Common myeloid progenitor, CD34-positive (primary cell): ENCODE data around the gene KRT36.

Source experiments
- CTCF ChIA-PET: fragments of 350-600 bp; sonication (Branson Sonifier 250); formaldehyde crosslinking; loops from one replicate; lab custom pipeline; 2021; ENCODE audit warnings: antibody characterized with exemption; lab: Charles Lee
- POLR2A ChIA-PET: fragments of 350-600 bp; sonication (Branson Sonifier 250); formaldehyde crosslinking; loops from one replicate; lab custom pipeline; 2021; ENCODE audit warnings: antibody characterized with exemption; lab: Charles Lee
- DNase-seq, 3 donors: peaks; one replicate each; pipeline versions ENCODE4 v3.0.0 to v3.0.0-alpha.2; 2013
- H3K27ac ChIP-seq, 2 experiments: 1 replicate in 1 of 2; 2 replicates in 1 of 2; pipeline ENCODE4 v1.7.0; 2013; ENCODE audit warnings: inconsistent platforms in 2 of 2, low read length in 2 of 2, mild to moderate bottlenecking in 2 of 2, low read depth in 1 of 2, moderate library complexity in 1 of 2; ENCODE audit not compliant: severe bottlenecking in 2 of 2, insufficient read depth in 1 of 2, poor library complexity in 1 of 2
- H3K27me3 ChIP-seq, 5 experiments: replicated peaks in 2 of 5; 1 replicate in 3 of 5; 2 replicates in 2 of 5; pipeline versions ENCODE4 v1.6.1 to v1.7.0; 2013; ENCODE audit warnings: low read length in 4 of 5, mild to moderate bottlenecking in 2 of 5, moderate library complexity in 2 of 5, inconsistent platforms in 1 of 5; ENCODE audit not compliant: insufficient read depth in 5 of 5, control insufficient read depth in 4 of 5
- H3K36me3 ChIP-seq, 4 experiments: 1 replicate in 2 of 4; 2 replicates in 2 of 4; pipeline versions ENCODE4 v1.6.1 to v1.7.0; 2013; ENCODE audit warnings: low read length in 3 of 4, control low read depth in 1 of 4, mild to moderate bottlenecking in 1 of 4; ENCODE audit not compliant: control insufficient read depth in 4 of 4, insufficient read depth in 4 of 4
- H3K4me1 ChIP-seq, 4 experiments: 1 replicate in 3 of 4; 2 replicates in 1 of 4; pipeline versions ENCODE4 v1.6.1 to v1.7.1; 2013; ENCODE audit warnings: low read length in 3 of 4, mild to moderate bottlenecking in 3 of 4, control low read depth in 1 of 4, inconsistent platforms in 1 of 4, moderate library complexity in 1 of 4; ENCODE audit not compliant: control insufficient read depth in 4 of 4, insufficient read depth in 4 of 4; ENCODE audit errors: control extremely low read depth in 1 of 4
- H3K4me3 ChIP-seq, 7 experiments: 1 replicate in 4 of 7; 2 replicates in 3 of 7; pipeline versions ENCODE4 v1.5.1 to v1.7.0; 2013; ENCODE audit warnings: mild to moderate bottlenecking in 7 of 7, low read length in 6 of 7, moderate library complexity in 6 of 7, inconsistent platforms in 2 of 7, low read depth in 2 of 7, control low read depth in 1 of 7; ENCODE audit not compliant: insufficient read depth in 4 of 7, control insufficient read depth in 1 of 7; ENCODE audit errors: extremely low read depth in 1 of 7
- H3K9me3 ChIP-seq, 5 experiments: 1 replicate in 4 of 5; 2 replicates in 1 of 5; pipeline versions ENCODE4 v1.6.1 to v1.7.1; 2013; ENCODE audit warnings: low read length in 4 of 5, mild to moderate bottlenecking in 2 of 5, inconsistent platforms in 1 of 5, low read depth in 1 of 5, moderate library complexity in 1 of 5; ENCODE audit not compliant: control insufficient read depth in 4 of 5, insufficient read depth in 2 of 5; ENCODE audit errors: control extremely low read depth in 1 of 5
- WGBS: methylation state at CpG from one replicate; pipeline ENCODE4 v1.1.5; 2013; ENCODE audit not compliant: insufficient coverage; 5-methylcytosine and 5-hydroxymethylcytosine counted together

Gene KRT36

GRCh38 chr17:41529491-41529915 is 39.8 kb upstream of the KRT36 start:
- 53% methylated on average over 4 of the region's 5 CpGs for WGBS
- Histone ChIP-seq H3K36me3 (no peaks in the 10 kb centered on the region), H3K27me3 (peaks cover 6 to 90% (median 37%) of the 10 kb centered on the region in 5 experiments), H3K9me3 (no peaks in the 10 kb centered on the region), H3K4me3 (no peak overlapping the region), H3K4me1 (peaks cover 0 to 15% (median 9%) of the 10 kb centered on the region in 4 experiments), H3K27ac (peak overlapping the region in 1 of 2 experiments; percentile 72)
- DNase-seq, result peak in 1 of 3 donors; percentile 29
- ChIA-PET POLR2A (no interaction called here), CTCF (interaction anchor here (0.9 to 1.4 kb wide), 2 partner anchors 20 to 51 kb away, joined by 3 to 4 read pairs; no protein-coding TSS in a partner anchor)

DNA sequence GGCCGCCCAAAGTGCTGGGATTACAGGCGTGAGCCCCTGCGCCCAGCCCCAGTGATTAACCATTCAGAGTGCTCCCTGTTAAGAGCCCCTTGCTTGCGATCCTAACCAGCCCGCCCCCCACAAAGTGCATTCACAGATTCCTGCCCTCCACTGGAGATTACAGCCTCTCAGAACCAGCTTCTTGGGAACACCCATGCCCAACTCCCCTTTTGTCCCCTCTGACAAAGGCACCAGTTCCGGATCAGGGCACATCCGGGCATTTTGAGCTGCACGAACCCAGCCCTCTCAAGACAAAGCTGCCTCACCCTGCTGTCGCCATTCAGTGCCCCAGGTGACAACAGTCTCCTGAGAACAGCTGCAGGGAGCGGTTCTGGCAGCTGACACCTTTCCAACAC is 39.2 kb upstream of the KRT36 start:
- ChIA-PET CTCF (interaction anchor here (0.9 kb wide), 1 partner anchor 51 kb away, joined by 3 read pairs; no protein-coding TSS in a partner anchor), POLR2A (no interaction called here)
- WGBS, result 47% methylated on average over 10 of the region's 10 CpGs
- Histone ChIP-seq H3K4me3 (no peak overlapping the region), H3K27ac (peak overlapping the region in 1 of 2 experiments; percentile 72), H3K36me3 (no peaks in the 10 kb centered on the region), H3K27me3 (peaks cover 6 to 95% (median 37%) of the 10 kb centered on the region in 5 experiments), H3K9me3 (no peaks in the 10 kb centered on the region), H3K4me1 (peaks cover 0 to 15% (median 9%) of the 10 kb centered on the region in 4 experiments)
- peak in 1 of 3 donors; percentile 14 for DNase-seq

- peaks cover 0 to 15% (median 9%) of the 10 kb centered on the region in 4 experiments for H3K4me1 ChIP-seq
- no peaks in the 10 kb centered on the region for H3K9me3 ChIP-seq
- H3K27ac ChIP-seq, result peak overlapping the region in 1 of 2 experiments; percentile 43
- H3K36me3 ChIP-seq, result no peaks in the 10 kb centered on the region
- CTCF ChIA-PET, result interaction anchor here (1.5 kb wide), 1 partner anchor 22 kb away, joined by 7 read pairs; no protein-coding TSS in a partner anchor
- POLR2A ChIA-PET, result no interaction called here
- H3K4me3 ChIP-seq, result peak overlapping the region in 4 of 7 experiments; percentile 20 to 54 (median 40)
- WGBS, result 5% methylated on average over 55 of the region's 62 CpGs
- peaks cover 2 to 83% (median 31%) of the 10 kb centered on the region in 5 experiments for H3K27me3 ChIP-seq
- peak in 2 of 3 donors; percentile 29 to 58 for DNase-seq
Observed at GRCh38 chr17:41527063-41528023, 37.6 kb upstream of the KRT36 start.

- Histone ChIP-seq H3K36me3 (no peaks in the 10 kb centered on the region), H3K27ac (no peak overlapping the region), H3K9me3 (no peaks in the 10 kb centered on the region), H3K27me3 (peaks cover 0 to 54% (median 17%) of the 10 kb centered on the region in 5 experiments), H3K4me3 (no peak overlapping the region), H3K4me1 (peaks cover 0 to 15% (median 12%) of the 10 kb centered on the region in 4 experiments)
- ChIA-PET POLR2A (no interaction called here), CTCF (interaction anchor here (0.8 kb wide), 1 partner anchor 26 kb away, joined by 3 read pairs; no protein-coding TSS in a partner anchor)
- no peak for DNase-seq
- 100% methylated on average over 11 of the region's 11 CpGs for WGBS
Observed at GRCh38 chr17:41524261-41524660, 34.6 kb upstream of the KRT36 start.

DNA sequence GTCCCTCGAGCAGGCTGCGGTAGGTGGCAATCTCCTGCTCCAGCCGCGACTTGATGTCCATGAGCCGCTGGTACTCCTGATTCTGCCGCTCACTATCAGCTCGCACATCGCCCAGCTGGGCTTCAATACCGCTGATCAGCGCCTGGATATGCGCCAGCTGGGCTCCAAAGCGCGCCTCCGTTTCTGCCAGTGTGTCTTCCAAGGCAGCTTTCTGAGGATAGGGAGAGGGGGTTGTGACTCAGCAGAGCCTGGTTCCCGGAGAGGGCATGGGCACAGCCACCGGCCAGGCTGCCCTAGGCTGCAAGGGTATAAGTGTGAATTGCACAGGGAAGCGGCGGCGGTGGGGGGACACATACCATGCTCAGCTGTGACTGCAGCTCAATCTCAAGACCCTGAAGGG is 34.1 kb upstream of the KRT36 start:
- no peak overlapping the region for H3K4me3 ChIP-seq
- no peak overlapping the region for H3K27ac ChIP-seq
- WGBS, result 89% methylated on average over 17 of the region's 19 CpGs
- ChIA-PET CTCF (no interaction called here), POLR2A (no interaction called here)
- H3K9me3 ChIP-seq, result no peaks in the 10 kb centered on the region
- H3K27me3 ChIP-seq, result peaks cover 0 to 49% (median 14%) of the 10 kb centered on the region in 5 experiments
- no peaks in the 10 kb centered on the region for H3K36me3 ChIP-seq
- peaks cover 0 to 15% (median 12%) of the 10 kb centered on the region in 4 experiments for H3K4me1 ChIP-seq
- DNase-seq, result no peak

- H3K4me3 ChIP-seq, result no peak overlapping the region
- H3K27me3 ChIP-seq, result peaks cover 0 to 43% (median 12%) of the 10 kb centered on the region in 5 experiments
- no peak for DNase-seq
- no peaks in the 10 kb centered on the region for H3K9me3 ChIP-seq
- CTCF ChIA-PET, result no interaction called here
- POLR2A ChIA-PET, result no interaction called here
- WGBS, result no CpG with 5 or more reads among the region's 4 CpGs
- peaks cover 0 to 12% (median 11%) of the 10 kb centered on the region in 4 experiments for H3K4me1 ChIP-seq
- no peak overlapping the region for H3K27ac ChIP-seq
- no peaks in the 10 kb centered on the region for H3K36me3 ChIP-seq
Observed at GRCh38 chr17:41523225-41523593, 33.5 kb upstream of the KRT36 start.
